ENCODE measurements around the gene CD244.

CD244 gene

DNA sequence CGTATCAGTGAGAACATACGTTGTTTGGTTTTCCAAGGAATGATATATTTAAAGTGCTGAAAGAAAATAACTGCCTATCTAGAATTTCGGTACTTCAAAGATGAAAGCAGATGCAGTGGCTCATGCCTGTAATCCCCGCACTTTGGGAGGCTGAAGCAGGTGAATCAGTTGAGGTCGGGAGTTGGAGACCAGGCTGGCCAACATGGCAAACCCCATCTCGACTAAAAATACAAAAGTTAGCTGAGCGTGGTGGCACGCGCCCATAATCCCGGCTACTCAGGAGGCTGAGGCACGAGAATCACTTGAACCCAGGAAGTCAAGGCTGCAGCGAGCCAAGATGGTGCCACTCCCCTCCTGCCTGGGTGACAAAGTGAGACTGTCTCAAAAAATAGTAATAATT, 16.4 kb downstream of the CD244 start:
- no peak for DNase-seq (ENCODE audit: low spot score)

DNA sequence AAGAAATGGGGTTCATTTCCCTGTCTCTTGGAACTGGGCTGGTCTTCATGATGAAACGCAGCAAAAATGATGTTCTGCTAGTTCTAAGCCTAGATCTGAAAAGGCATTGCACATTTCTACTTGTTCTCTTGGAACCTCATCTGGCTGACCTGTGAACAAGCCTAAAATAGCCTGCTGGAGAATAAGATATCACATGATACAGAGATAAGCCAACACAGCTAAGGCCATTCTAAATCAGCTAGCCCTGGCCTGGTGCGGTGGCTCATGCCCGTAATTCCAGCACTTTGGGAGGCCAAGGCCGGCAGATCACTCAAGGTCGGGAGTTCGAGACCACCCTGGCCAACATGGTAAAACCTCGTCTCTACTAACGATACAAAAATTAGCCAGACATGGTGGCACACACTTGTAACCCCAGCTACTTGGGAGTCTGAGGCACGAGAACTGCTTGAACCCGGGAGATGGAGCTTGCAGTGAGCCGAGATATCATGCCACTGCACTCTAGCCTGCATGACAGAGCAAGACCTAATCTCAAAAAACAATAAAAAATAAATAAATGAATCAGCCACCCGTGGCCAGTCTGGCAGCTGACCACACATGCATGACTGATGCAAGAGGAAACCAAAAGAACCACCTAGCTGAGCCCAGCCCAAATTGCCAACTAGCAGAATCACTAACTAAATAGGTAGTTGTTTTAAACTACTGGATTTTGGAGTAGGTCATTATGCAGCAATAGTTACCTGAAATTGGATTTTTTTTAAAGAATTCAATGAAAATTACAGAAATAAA, 18.0 kb downstream of the CD244 start:
- no peak for DNase-seq (ENCODE audit: low spot score)

DNA sequence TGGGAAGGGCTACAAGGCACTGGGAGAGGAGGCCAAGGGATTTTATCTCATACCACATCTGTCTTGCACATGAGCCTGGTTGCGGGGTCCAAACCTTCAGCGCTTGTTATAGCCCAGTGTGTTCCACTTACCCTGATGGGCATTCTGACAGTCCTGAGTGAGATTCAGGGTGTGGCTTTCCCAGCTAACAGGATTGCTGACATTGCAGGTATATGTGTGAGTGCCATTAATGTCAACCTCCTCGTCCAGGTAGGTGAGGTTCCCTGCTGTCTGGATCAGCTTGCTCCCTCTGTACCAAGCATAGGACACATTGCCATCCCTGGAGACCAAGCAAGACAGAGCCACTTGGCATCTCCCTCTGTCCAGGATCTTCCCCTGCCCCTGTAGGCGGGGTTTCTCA, 21.6 kb downstream of the CD244 start:
- no peak for DNase-seq (ENCODE audit: low spot score)

DNA sequence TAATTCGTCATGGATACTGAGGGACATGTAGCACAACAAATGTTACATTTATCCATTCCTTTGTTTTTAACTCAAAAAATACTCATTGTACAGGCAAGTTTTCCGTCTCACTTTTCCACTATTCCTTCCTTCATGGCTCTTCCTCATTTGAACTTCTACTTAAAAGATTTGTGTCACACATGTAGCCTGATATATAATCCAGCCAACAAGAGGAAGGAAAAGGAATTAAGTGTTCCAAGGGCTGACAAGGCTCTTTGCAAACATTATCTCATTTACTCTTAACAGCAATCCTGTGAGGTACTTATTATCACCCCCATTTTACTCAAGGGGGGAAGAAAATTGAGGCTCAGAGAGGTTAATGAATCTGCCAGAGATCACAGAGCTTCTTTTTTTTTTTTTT, 22.9 kb downstream of the CD244 start:
- no peak for DNase-seq (ENCODE audit: low spot score)

DNA sequence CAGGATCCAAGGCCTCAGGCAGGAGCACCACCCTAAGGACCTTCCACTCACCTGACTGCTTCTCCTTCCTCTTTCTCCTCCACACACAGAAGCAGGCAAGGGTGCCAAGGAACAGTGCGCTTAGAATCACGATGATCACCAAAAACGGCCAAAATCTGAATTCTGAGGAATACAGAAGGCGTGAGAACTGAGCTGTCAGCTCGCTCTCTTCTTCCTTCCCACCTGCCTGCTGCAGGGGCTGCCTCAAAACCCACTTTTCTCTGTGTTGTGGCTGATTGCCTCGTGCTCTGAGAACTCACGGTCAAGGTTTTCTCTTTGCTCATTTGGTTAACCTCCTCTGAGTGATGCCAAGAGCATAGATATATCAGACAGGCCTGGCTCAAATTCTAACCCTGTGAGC, 23.8 kb downstream of the CD244 start:
- DNase-seq (ENCODE audit: low spot score): no peak

DNA sequence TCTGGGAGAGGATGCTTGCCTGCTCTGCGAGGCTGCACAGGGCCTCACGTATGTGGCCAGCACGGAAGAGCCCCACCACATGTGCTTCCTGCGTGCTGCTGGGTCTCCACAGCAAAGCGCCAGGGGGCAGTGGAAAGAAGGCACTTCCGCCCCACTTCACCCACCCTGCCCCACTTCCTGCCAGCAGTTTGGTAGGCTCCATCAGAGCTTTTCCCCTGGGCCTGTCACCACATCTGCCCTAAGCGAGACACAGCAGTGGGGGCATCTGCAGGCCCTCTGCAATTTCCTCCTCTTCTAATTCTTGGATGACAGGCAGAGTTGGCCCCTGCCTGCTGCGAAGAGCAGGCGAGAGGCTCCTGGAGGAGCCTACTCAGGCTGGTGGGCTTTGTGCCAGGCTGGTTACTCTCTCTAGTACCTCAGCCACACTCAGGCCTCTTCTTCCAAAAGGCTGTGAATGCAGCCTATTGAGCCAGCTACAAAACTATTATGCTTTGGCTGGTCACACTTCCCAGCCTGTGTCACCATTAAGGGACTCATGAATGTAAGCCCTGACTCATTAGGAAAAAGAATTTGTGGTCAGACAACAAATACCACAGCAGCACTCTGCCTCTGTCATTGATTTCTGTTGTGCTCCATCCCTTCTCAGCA, 25.0 kb downstream of the CD244 start:
- DNase-seq (ENCODE audit: low spot score): no peak

DNA sequence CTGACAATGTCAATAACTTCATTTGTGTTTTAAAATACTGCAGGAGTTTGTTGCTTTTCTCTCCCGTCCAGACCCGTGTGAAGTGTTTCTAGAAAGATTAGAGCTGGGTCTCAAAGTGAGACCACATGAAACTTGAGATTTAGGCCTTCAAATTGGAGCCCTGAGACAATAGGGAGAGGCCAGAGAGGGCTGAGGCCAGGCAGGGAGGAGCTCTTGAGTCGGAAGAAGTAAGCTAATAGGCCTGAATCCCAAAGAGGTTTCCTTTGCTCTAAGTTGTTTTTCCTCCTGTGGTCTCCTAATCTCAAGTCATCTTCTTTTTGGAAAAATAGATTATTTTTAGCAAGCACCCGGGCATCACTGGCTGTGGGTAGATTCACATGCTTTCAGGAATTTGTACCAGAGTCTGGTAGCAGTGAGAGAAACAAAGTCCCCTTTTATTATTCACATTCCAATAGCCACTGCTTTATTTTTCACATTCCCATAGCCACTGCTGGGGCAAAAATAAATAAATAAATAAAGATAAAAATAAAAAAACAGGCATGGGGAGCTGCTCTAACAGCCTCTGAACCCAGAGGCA, 25.6 kb downstream of the CD244 start:
- no peak for DNase-seq (ENCODE audit: low spot score)

DNA sequence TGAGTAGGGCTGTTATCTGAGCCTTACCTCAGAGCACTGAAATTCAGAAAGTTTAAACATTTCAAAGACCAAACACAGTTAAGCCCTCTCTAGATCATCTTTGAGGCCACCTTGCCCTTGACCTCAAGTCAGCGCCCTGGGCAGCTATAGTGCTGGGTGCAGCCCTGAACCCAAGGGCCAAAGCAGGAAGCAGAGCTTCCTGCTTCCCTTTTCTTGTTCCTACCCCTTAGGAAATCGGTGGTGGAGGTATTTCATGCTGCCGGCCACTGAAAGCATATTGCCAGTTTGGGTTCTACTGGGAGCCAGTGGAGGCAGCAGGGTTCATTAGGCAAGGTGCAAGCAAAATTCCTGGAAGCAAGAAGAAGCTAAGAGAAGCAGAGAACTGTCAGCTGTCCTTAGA, 26.1 kb downstream of the CD244 start:
- no peak for DNase-seq (ENCODE audit: low spot score)

DNA sequence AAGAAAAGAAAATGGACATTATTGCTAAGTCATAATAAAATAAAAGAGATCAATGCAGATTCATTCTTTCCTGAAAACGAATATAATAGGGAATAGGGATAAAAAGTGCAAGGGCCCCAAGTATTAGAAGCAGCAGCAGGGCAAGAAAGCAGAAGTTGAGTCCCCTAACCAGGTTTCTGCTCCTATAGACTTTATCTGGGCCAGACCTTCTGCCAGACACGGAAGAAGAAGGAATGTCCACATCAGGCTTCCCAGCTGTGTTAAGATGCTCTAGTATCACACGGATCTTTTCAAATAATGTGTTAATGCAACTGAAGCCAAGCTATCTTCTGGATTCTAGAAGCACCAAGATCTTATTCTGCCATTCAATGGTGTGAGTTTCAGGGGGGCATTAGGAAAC, 26.9 kb downstream of the CD244 start:
- DNase-seq (ENCODE audit: low spot score): no peak

DNA sequence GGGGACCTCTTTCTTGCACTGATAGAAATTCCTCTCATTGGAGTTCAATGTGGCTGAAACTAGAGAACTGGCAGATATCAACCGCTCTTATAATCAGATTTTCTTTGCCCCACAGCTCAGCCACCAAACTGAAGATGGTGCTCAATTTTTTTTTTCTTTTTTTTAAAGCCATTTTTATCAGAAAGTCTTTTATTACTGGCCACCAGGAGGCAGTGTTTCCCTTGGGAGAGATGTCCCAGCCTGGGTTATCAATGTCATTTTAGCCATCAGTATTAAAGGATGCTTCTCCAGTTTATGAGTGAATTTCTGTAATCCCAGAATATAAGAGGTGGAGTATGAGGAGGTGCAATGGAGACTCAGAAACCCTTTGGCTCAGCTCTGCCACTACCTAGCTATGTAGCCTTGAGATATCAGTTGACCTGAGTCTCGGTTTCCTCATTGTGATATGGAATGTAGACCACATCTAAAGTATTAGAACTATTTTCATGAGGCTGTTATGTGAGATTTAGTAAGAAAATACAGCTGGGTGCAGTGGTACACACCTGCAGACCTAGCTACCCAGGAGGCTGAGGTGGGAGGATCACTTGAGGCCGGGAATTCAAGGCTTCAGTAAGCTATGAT, 27.6 kb downstream of the CD244 start:
- DNase-seq (ENCODE audit: low spot score): no peak

DNA sequence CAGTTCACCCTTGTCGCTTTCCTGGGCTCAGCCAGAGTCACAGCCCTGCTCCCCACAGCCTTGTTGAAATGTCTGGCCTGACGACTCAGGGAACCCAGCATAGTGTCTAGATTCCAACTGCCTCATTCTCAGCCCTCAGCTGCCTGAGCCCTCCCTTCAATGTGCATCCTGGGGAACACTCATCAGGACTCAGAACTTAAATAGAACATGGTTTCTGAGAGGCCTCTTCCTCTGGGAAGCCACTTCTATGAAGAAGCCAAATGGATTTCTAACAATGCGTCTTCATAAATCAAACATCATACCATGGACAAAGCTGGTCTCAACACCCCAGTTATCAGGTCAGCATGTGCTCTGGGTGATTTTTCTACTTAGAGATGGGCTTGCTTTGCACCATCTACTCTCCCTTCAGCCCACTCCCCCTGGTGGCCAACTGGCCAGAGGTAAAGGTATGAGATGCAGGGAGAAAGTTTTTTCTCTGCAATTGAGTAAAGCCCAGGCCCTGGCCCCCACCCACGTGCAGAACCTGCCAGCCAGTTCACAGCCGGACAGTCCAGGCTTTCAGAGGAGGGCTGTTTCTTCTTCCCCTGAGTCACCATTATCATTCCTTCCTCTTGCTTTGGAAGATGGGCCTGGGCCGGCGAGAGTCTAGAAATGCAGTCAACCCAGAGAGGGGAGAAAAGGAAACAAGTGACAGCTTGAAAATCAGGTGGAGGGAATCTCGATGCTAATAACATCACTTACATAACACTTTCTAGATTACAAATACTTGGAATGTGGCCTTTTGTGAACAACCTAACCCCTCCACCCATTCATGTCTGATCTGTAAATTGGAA, 32.1 kb downstream of the CD244 start:
- no peak for DNase-seq (ENCODE audit: low spot score)

DNA sequence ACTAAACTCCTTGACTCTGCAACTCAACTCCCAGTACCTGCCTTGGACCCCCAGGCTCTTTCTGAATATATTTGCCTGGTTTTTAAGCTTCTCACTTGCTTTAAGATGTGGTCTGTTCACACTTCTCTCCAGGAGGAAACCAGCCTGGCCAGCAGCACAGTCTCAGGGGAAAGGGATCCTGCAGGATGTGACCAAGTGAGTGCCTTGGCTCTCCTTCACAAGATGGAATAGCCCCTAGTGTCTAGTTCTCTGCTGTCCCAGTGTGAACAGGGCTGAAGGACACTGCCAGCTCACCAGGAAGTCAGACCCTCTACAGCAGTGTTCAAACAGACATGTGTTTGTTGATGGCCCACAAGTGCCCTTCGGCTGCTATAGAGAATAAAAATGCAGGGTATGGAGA, 32.9 kb downstream of the CD244 start:
- no peak for DNase-seq (ENCODE audit: low spot score)

DNA sequence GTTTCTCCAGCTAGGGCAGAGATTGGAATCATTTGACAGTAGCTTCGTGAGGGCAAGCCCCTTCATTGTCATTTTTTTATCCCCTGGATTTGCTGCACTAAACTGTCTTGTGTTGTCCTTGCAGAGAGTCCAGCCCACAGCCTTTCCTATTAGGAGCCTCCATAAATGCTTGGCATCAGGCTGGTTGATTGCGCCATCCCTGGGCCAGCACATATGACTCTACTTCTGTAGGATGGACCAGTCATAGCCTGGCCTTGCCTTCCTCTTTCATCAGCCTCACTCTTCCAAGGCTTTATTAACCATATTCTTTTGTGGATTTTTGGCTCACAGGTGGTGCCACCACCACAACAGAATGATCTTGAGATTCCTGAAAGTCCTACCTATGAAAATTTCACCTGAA, 35.3 kb downstream of the CD244 start:
- DNase-seq (ENCODE audit: low spot score): no peak

DNA sequence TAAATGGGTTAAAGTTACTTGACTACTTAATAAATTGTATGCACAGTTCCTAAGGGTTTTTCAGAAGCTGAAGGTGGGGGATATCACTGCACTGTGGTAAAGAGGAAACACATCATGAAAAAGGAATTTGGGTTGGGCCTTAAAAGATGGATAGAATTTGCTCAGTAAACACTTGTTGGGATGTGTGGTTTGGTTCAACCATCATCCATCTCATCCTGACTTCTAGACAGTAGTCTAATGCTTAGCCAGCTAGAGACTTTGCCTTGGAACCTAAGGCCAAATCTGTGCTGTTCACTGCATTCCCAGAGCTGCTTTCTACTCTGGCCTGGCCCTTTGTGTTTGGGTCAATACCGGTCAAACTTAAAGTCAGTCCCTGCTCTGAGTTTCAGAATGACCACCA, 36.1 kb downstream of the CD244 start:
- DNase-seq (ENCODE audit: low spot score): no peak

DNA sequence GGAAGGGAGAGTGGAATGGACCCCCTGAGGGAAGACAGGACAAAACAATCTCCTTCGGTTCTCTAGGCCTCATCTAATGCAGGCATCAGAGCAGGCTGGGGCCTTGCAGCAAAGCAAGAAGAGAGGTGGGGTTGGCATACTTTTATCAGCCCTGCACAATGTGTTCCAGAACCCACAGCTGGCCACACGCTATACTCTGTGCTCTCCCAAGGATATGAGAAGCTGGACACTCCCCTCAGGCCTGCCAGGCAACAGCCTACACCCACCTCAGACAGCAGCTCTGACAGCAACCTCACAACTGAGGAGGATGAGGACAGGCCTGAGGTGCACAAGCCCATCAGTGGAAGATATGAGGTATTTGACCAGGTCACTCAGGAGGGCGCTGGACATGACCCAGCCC, 39.4 kb downstream of the CD244 start:
- DNase-seq (ENCODE audit: low spot score): no peak

DNA sequence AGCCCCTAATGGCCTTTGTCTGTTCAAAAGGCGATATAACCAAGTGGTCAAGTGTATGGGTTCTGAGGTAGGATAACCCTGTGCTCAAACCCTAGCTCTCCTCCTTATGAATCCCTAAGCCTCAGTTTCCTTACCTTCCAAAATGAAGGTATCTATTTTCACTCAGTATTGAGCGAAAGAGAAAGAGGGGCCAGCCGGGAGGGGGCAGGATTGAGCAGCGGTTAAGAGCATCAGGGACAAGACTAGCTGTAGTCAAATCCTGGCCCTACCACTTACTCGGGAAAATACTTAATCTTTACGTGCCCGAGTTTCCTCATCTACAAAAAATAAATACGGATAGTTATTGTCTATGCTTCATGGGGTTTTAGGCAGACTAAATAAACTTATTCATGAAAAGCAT, 41.1 kb downstream of the CD244 start:
- no peak for DNase-seq (ENCODE audit: low spot score)

DNA sequence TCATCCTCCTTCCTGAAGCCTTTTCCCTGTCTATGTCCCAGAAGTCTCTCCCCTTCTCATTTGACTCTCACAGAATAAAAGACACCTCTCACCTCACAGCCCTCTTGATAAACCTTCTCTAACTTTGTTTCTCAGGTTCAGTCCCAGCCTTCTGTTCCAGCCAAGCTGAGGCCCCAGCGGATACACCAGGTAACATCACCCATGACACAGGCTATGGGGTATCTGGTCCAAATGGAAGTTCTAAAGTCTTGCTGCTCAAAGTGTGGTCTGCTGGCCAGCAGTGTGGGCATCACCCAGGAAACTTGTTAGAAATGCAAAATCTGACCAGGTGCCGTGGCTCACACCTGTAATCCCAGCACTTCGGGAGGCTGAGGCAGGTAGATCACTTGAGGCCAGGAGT, 43.5 kb downstream of the CD244 start:
- no peak for DNase-seq (ENCODE audit: low spot score)

DNA sequence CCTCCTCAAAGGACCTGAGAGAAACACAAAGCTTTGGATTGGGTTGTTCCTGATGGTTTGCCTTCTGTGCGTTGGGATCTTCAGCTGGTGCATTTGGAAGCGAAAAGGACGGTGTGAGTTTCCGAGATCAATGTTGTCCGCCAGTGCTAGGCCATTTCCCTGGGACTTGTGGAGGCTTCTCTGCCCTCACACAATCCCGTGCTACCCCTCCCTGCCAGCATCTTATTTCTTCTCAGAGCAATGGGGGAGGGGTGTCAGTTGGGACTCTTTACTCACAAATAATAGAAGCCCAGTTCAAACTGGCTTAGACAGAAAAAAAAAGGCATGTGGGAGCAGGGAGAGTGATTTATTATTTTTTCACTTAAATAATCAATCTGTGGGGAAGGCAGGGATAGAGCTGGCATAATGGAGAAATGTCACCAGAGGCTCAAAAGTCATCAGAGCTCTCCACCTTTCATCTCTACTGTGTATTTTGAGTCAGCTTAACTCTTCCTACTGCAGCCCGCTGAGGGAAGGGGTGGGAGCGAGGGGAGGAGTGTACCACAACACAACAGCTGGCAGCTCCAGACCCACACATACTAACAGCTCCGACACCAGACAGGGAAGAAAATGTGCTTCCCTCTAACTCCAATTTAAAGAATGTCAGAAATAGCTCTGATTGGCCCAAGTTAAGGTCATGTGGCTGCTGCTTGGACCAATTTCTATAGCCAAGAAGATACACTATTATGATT, 44.3 kb downstream of the CD244 start:
- no peak for DNase-seq (ENCODE audit: low spot score)

DNA sequence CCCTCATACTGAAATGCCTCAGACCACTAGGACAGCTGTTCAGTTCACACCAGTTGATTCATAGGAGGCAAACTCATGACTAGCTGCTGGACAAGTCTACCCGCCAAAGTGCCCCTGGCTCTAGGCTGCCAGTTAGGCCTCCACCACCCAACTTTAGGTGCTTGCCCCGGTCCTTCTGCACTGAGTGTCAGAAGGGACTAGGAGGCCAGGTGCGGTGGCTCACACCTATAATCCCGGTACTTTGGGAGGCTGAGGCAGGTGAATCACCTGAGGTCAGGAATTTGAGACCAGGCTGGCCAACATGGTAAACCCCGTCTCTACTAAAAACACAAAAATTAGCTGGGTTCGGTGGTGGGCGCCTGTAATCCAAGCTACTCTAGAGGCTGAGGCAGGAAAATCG, 47.8 kb downstream of the CD244 start:
- DNase-seq (ENCODE audit: low spot score): no peak

DNA sequence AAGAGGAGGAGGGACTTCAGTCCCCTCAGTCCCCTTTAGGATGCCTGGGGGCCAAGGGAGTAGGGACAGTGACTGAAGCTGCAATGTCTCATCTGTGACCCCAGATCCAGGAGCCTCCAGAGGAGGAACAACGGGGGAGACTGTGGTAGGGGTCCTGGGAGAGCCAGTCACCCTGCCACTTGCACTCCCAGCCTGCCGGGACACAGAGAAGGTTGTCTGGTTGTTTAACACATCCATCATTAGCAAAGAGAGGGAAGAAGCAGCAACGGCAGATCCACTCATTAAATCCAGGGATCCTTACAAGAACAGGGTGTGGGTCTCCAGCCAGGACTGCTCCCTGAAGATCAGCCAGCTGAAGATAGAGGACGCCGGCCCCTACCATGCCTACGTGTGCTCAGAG, 48.4 kb downstream of the CD244 start:
- DNase-seq (ENCODE audit: low spot score): no peak

DNA sequence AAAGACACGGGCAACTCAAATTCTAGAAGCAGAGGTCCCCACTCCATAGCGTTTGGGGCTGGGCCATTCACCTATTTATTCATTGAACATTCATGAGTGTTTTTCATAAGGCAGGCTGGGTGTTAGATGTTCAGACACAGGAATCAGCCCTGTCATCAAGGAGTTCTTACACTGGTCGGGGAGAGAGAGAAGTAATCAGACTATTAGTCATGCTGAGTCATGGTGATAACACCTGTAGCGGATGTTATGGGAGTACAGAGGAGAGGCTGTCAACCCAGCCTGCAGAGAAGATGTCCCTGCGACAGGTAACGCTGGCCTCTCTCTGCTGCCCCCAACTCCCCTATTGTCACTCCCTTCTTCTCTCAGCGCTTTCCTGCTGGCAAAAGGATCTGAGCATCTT, 49.5 kb downstream of the CD244 start:
- no peak for DNase-seq (ENCODE audit: low spot score)

DNA sequence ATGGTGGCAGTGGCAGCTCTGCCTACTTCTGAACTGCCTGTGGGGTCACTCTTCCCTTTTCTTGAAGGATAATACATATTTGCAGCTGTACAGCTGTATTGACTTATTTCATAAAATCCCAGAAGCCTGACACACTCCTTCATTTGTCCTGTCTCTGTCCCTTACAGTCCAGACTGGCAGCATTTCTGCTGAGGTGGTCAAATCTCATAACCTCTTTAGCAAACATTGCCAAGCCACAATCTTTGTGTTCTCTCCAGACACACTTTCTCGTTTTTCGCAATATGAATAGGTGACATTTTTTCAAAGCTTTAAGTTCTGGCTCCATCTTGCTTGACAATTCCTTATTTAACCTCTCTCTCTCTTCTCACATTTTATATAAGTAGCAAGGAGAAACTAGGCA, 51.5 kb downstream of the CD244 start:
- no peak for DNase-seq (ENCODE audit: low spot score)
